DND-41 (cell line): ENCODE results near the gene GNE.

ENCODE experiments used
- EZH2 ChIP-seq: IDR thresholded peaks from 3 replicates; pipeline ENCODE4 v1.6.1; 2012; ENCODE audit warnings: borderline replicate concordance, low read depth, mild to moderate bottlenecking, moderate library complexity, low read length, inconsistent platforms; ENCODE audit not compliant: severe bottlenecking
- TF ChIP-seq, protein P1 (sequence below): IDR thresholded peaks from 2 replicates; pipeline ENCODE4 v1.5.1; 2012; ENCODE audit warnings: borderline replicate concordance, low read length, moderate library complexity, mild to moderate bottlenecking; ENCODE audit not compliant: poor library complexity, severe bottlenecking; ENCODE audit errors: extremely low read depth

DNA sequence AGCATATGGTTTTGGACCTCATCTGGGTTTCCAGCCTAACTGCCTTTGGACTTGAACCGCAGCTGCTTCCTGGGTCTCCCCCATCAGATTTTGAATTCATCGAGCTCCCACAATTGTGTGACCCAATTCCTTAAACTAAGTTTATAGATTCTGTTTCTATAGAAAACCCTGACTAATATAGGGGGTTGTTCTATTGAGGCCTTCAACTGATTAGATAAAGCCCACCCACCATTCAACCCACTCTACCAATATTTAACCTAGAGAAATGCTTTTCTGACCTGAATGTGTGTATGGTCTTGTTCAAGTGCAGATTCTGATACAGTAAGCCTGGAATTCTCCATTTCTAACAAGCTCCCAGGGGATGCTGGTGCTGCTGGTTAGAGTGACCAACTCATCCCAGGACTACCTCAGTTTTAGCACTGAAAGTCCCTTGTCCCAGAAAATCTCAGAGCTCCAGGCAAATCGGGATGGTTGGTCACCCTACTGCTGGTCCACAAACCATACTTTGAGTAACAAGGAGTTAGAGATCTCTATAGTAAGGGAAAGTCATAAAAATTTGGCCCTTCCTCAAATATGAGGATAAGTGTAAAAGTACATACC, 31.7 kb upstream of the GNE start:
- no peak for TF ChIP-seq EZH2
- TF ChIP-seq, protein P1, sequence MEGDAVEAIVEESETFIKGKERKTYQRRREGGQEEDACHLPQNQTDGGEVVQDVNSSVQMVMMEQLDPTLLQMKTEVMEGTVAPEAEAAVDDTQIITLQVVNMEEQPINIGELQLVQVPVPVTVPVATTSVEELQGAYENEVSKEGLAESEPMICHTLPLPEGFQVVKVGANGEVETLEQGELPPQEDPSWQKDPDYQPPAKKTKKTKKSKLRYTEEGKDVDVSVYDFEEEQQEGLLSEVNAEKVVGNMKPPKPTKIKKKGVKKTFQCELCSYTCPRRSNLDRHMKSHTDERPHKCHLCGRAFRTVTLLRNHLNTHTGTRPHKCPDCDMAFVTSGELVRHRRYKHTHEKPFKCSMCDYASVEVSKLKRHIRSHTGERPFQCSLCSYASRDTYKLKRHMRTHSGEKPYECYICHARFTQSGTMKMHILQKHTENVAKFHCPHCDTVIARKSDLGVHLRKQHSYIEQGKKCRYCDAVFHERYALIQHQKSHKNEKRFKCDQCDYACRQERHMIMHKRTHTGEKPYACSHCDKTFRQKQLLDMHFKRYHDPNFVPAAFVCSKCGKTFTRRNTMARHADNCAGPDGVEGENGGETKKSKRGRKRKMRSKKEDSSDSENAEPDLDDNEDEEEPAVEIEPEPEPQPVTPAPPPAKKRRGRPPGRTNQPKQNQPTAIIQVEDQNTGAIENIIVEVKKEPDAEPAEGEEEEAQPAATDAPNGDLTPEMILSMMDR: no peak
